ENCODE results near the gene PLA1A. TPM values are rescaled to one million over a fixed set of nuclear protein-coding genes. Genes with fewer than 3 reads are reported as not detected.

Gene PLA1A
- total RNA-seq, 4 donors from 2014 or later: 2.0 to 6.7 (median 3.9) TPM

DNA sequence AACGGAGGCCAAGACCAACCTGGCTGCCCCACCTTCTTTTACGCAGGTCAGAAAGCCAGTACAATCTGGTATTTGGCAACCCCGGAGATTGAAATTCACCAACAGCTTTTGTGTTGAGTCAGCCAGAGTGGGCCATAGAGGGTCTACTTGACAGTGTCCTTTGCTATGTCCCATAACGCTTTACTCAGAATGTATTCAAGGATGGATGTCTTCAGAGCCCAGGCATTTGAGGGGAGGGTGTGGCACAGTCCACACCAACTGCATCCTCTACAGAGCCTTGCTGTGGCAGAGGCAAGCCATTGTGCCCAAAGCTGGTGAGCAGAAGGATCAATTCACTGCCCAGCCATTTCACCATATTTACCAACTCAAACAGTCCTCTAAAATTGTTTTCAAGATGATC is 18.4 kb downstream of the PLA1A start:
- H3K4me3 ChIP-seq (replicated peaks in 1 of 3): no peak overlapping the region
- H3K36me3 ChIP-seq: no peaks in the 10 kb centered on the region
- H3K9me3 ChIP-seq: no peaks in the 10 kb centered on the region
- H3K27me3 ChIP-seq: no peaks in the 10 kb centered on the region
- TF ChIP-seq POLR2A (IDR thresholded peaks at IDR 0.05): no peak
- TF ChIP-seq, protein P1, sequence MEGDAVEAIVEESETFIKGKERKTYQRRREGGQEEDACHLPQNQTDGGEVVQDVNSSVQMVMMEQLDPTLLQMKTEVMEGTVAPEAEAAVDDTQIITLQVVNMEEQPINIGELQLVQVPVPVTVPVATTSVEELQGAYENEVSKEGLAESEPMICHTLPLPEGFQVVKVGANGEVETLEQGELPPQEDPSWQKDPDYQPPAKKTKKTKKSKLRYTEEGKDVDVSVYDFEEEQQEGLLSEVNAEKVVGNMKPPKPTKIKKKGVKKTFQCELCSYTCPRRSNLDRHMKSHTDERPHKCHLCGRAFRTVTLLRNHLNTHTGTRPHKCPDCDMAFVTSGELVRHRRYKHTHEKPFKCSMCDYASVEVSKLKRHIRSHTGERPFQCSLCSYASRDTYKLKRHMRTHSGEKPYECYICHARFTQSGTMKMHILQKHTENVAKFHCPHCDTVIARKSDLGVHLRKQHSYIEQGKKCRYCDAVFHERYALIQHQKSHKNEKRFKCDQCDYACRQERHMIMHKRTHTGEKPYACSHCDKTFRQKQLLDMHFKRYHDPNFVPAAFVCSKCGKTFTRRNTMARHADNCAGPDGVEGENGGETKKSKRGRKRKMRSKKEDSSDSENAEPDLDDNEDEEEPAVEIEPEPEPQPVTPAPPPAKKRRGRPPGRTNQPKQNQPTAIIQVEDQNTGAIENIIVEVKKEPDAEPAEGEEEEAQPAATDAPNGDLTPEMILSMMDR (IDR thresholded peaks at IDR 0.05): no peak
- WGBS, 2 donors: 79 to 83% methylated on average over 4 of the region's 4 CpGs
- intact Hi-C loops (cut with DNase I): no loop called here
- DNase-seq: no peak
- no peak overlapping the region for H3K27ac ChIP-seq
- H3K4me1 ChIP-seq: no peaks in the 10 kb centered on the region

DNA sequence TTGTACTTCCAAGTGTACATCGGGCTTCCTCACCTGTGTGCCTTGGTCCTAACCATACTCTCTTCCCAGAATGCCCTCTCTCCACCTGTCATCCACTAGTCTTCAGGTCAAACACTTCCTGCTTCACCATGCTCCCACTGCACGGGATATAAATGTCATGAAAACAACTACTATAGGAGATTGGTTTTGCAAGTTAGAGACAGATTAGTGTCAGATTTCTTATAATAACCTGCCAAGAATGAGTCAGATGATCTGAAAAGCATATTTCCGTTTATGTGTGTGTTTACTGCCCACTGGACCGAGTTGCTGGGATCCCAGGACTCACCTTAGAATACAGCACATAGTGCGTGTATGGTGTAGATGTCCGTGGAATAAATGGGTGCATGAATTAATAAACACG is 21.4 kb downstream of the PLA1A start:
- H3K27me3 ChIP-seq: no peaks in the 10 kb centered on the region
- H3K36me3 ChIP-seq: no peaks in the 10 kb centered on the region
- H3K4me3 ChIP-seq (replicated peaks in 1 of 3): no peak overlapping the region
- intact Hi-C loops (cut with DNase I): no loop called here
- 80 to 83% methylated on average over 7 of the region's 7 CpGs for WGBS, 2 donors
- TF ChIP-seq POLR2A (IDR thresholded peaks at IDR 0.05): no peak
- TF ChIP-seq, protein P1 (IDR thresholded peaks at IDR 0.05): no peak
- H3K4me1 ChIP-seq: no peaks in the 10 kb centered on the region
- no peaks in the 10 kb centered on the region for H3K9me3 ChIP-seq
- no peak overlapping the region for H3K27ac ChIP-seq
- DNase-seq: no peak

DNA sequence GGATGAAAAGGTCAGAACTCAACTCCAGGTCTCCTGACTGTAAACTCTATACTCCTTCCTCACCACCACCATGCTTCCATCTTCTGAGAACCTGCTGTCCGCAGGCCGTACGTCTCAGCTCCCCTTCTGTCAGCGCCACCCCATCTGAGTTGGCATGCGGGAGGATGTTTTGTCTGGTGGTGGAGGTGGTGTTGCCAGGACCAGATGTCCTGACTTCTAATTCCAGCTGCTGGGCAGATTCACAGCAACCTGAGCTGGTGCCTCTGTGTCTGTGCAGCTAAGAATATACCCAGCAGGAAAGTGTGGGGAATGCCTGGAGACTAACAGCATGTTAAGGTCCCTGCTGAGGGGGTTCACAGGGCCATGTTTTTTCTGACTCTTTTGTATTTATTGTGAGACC is 23.2 kb downstream of the PLA1A start:
- no peaks in the 10 kb centered on the region for H3K27me3 ChIP-seq
- H3K4me1 ChIP-seq: no peaks in the 10 kb centered on the region
- H3K36me3 ChIP-seq: no peaks in the 10 kb centered on the region
- no peak overlapping the region for H3K27ac ChIP-seq
- no peak for DNase-seq
- no peak for TF ChIP-seq POLR2A (IDR thresholded peaks at IDR 0.05)
- TF ChIP-seq, protein P1 (IDR thresholded peaks at IDR 0.05): no peak
- intact Hi-C loops (cut with DNase I): no loop called here
- no peaks in the 10 kb centered on the region for H3K9me3 ChIP-seq
- 96 to 97% methylated on average over 5 of the region's 5 CpGs for WGBS, 2 donors
- H3K4me3 ChIP-seq (replicated peaks in 1 of 3): no peak overlapping the region

DNA sequence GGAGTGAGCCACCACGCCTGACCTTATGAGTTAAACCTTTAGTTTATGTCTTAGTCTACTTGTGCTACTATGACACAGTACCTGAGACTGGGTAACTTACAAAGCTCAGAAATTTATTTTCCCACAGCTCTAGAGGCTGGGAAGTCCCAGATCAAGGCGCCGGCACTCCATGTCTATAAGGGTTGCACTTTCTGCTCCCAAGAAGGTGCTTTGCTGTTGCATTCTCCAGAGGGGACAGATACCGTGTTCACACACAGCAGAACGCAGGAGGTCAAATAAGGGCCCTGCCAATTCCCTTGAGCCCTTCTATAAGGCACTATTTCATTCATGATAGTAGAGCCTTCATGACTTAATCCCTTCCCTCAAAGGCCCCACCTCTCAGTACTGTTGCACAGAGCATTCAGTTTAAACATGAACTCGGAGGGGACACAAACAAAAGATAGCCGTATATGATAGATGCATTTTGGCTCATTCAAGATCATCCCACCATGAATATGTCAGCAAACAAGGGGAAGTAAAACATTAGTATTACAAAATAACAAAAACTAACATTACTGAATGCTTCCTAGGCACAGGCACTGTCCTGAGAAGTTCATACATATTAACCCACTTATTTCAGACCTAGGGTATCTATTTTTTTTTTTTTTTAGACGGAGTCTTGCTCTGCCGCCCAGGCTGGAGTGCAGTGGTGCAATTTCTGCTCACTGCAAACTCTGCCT is 26.5 kb downstream of the PLA1A start:
- Histone ChIP-seq H3K4me3 (replicated peaks in 1 of 3) (no peak overlapping the region), H3K9me3 (no peaks in the 10 kb centered on the region), H3K36me3 (no peaks in the 10 kb centered on the region), H3K27ac (no peak overlapping the region), H3K27me3 (no peaks in the 10 kb centered on the region), H3K4me1 (peaks cover 0 to 8% of the 10 kb centered on the region in 2 donors)
- intact Hi-C loops (cut with DNase I): no loop called here
- DNase-seq: no peak
- TF ChIP-seq POLR2A (IDR thresholded peaks at IDR 0.05): no peak
- TF ChIP-seq, protein P1 (IDR thresholded peaks at IDR 0.05): no peak
- WGBS, 2 donors: 92 to 94% methylated on average over 9 of the region's 9 CpGs

DNA sequence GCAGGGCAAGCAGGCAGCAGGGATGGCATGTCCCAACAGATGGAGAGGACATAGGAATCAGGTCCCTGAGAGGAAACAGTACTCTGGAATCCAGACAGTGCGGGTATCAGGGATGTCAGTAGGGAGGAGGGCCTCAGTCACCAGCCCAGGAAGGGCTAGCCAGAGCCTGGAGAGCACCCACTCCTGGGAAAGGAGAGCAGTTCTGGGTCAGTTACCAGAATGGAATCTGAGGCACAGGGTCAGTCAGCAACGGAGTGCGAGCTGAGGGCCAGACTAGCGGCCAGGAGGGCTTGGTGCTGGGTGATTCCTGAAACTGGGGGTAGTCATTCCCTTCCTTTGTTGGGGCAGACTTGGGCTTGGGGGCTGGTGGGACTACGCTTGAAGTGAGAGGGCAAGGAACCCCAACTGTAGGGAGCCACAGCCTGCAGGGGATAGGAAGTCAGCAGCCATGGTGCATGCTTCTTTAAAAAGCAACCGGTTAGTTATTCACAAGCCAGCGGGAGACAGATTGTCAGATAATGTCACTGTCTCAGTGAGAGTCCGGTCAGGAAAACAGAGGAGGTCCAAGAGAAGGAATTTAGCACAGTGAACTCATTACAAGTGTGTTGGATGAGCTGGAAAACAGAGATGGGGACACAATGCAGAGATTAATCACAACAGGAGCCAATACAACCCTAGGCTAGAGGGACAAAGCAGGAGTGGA is 27.9 kb downstream of the PLA1A start:
- Histone ChIP-seq H3K36me3 (no peaks in the 10 kb centered on the region), H3K4me3 (replicated peaks in 1 of 3) (no peak overlapping the region), H3K4me1 (peaks cover 0 to 11% of the 10 kb centered on the region in 2 donors), H3K9me3 (no peaks in the 10 kb centered on the region), H3K27me3 (no peaks in the 10 kb centered on the region), H3K27ac (no peak overlapping the region)
- intact Hi-C loops (cut with DNase I): no loop called here
- WGBS, 2 donors: 79 to 86% methylated on average over 8 of the region's 8 CpGs
- DNase-seq: no peak
- no peak for TF ChIP-seq POLR2A (IDR thresholded peaks at IDR 0.05)
- TF ChIP-seq, protein P1 (IDR thresholded peaks at IDR 0.05): no peak

Measured in thyroid gland (tissue), 4 donors.